Mammary epithelial cell (primary cell): ENCODE results near the gene SV2B.

ENCODE experiments used
- CTCF ChIP-seq, 2 donors: IDR thresholded peaks in 1 of 2; conservative IDR thresholded peaks in 1 of 2; 2 replicates each; pipeline ENCODE4 v1.5.1; 2011 to 2012; ENCODE audit warnings: inconsistent platforms in 2 of 2, low read length in 2 of 2, mild to moderate bottlenecking in 2 of 2, control low read depth in 1 of 2, low read depth in 1 of 2; ENCODE audit not compliant: insufficient read depth in 1 of 2; ENCODE audit errors: extremely low read depth in 1 of 2
- EZH2 ChIP-seq: IDR thresholded peaks from 2 replicates; pipeline ENCODE4 v1.6.1; 2012; ENCODE audit warnings: low read length, inconsistent platforms, borderline replicate concordance

GRCh38 chr15:91070872-91071271, 29.2 kb upstream of the SV2B start:
- TF ChIP-seq CTCF (conservative IDR thresholded peaks at IDR 0.05 in 1 of 2, IDR thresholded peaks at IDR 0.05 in 1 of 2; ENCODE audit: extremely low read depth in 1 of 2, insufficient read depth in 1 of 2, low read depth in 1 of 2, low read length in 2 of 2) = no peak
- no peak for TF ChIP-seq EZH2
